ENCODE data around the gene H19.

Gene H19

GRCh38 chr11:1997755-1998154 lies at the start of gene H19:
Gene H19 (minus strand): TSS chr11:1997842.
- no peak for DNase-seq

- DNase-seq = no peak
These were observed 44.3 kb upstream of the H19 start for GRCh38 chr11:2041963-2042362.

GRCh38 chr11:2041153-2041552 lies 43.5 kb upstream of the H19 start:
- DNase-seq = no peak

- DNase-seq = no peak
These were observed 41.6 kb upstream of the H19 start for GRCh38 chr11:2039198-2039759.

GRCh38 chr11:2036863-2037486 lies 39.3 kb upstream of the H19 start:
- no peak for DNase-seq

GRCh38 chr11:2035382-2035781 lies 37.7 kb upstream of the H19 start:
- DNase-seq = no peak

- no peak for DNase-seq
These were observed 33.4 kb upstream of the H19 start for GRCh38 chr11:2031058-2031457.

- DNase-seq = no peak
These were observed 30.1 kb upstream of the H19 start for GRCh38 chr11:2027708-2028107.

- no peak for DNase-seq
These were observed 17.4 kb upstream of the H19 start for GRCh38 chr11:2015025-2015424.

GRCh38 chr11:2012440-2012839 lies 14.8 kb upstream of the H19 start:
- DNase-seq = no peak

- DNase-seq = no peak
These were observed 6.8 kb upstream of the H19 start for GRCh38 chr11:2004466-2004865.

- no peak for DNase-seq
These were observed 5.2 kb upstream of the H19 start for GRCh38 chr11:2002807-2003206.

- DNase-seq = no peak
These were observed 4.6 kb upstream of the H19 start for GRCh38 chr11:2002042-2002776.

- DNase-seq = no peak
These were observed 1.2 kb upstream of the H19 start for GRCh38 chr11:1998861-1999260.

- no peak for DNase-seq
These were observed 648 bp upstream of the H19 start for GRCh38 chr11:1998290-1998689.

GRCh38 chr11:1994121-1994520 lies 3.5 kb downstream of the H19 start:
- no peak for DNase-seq

GRCh38 chr11:1992111-1992510 lies 5.5 kb downstream of the H19 start:
- DNase-seq = no peak

- DNase-seq = no peak
These were observed 6.6 kb downstream of the H19 start for GRCh38 chr11:1990872-1991578.

- DNase-seq = no peak
These were observed 7.7 kb downstream of the H19 start for GRCh38 chr11:1989953-1990352.

GRCh38 chr11:1988667-1989317 lies 8.8 kb downstream of the H19 start:
- no peak for DNase-seq

- no peak for DNase-seq
These were observed 9.5 kb downstream of the H19 start for GRCh38 chr11:1988174-1988573.

GRCh38 chr11:1987024-1987423 lies 10.6 kb downstream of the H19 start:
- DNase-seq = no peak

GRCh38 chr11:1983601-1983961 lies 14.1 kb downstream of the H19 start:
- no peak for DNase-seq
